GM06990 (cell line): Measurements from ENCODE around the gene MAPK11.

Experiments
- DNase-seq: peaks from one replicate; pipeline ENCODE4 v3.0.0-alpha.2; 2011; ENCODE audit not compliant: insufficient read length; ENCODE audit errors: extremely low read depth
- H3K27me3 ChIP-seq: replicated peaks from 2 replicates; pipeline ENCODE4 v1.6.0; 2011; ENCODE audit warnings: low read length; ENCODE audit not compliant: control insufficient read depth, insufficient read depth
- H3K36me3 ChIP-seq: 2 replicates; pipeline ENCODE4 v1.5.1; 2011; ENCODE audit warnings: low read length; ENCODE audit not compliant: control insufficient read depth, insufficient read depth
- H3K4me3 ChIP-seq: replicated peaks from 2 replicates; pipeline ENCODE4 v1.5.1; 2011; ENCODE audit warnings: low read depth, mild to moderate bottlenecking, control low read depth, low read length
- CTCF ChIP-seq: IDR thresholded peaks from 2 replicates; pipeline ENCODE4 v1.5.1; 2011; ENCODE audit warnings: low read length, control low read depth, mild to moderate bottlenecking, inconsistent platforms; ENCODE audit not compliant: insufficient read depth, poor library complexity, severe bottlenecking

MAPK11 gene

GRCh38 chr22:50269970-50270665 lies at the start of gene MAPK11:
Gene MAPK11 (minus strand): TSS chr22:50270380. CDS start chr22:50270292, 88 bp downstream.
- H3K27me3 ChIP-seq = no peaks in the 10 kb centered on the region
- DNase-seq = peak; percentile 74
- H3K4me3 ChIP-seq = peak within 1 kb of the TSS; percentile 70
- peaks cover 5% of the 10 kb centered on the region for H3K36me3 ChIP-seq
- TF ChIP-seq CTCF = no peak

GRCh38 chr22:50319503-50319951 lies 49.3 kb upstream of the MAPK11 start:
- H3K36me3 ChIP-seq = no peaks in the 10 kb centered on the region; the same call in 1 of the 2 replicates
- no peak for DNase-seq
- H3K27me3 ChIP-seq = no peaks in the 10 kb centered on the region
- no peak overlapping the region for H3K4me3 ChIP-seq
- no peak for TF ChIP-seq CTCF

GRCh38 chr22:50318698-50319411 lies 48.7 kb upstream of the MAPK11 start:
- Histone ChIP-seq H3K4me3 (no peak overlapping the region), H3K36me3 (no peaks in the 10 kb centered on the region; the same call in 1 of the 2 replicates), H3K27me3 (no peaks in the 10 kb centered on the region)
- TF ChIP-seq CTCF = no peak
- DNase-seq = no peak

GRCh38 chr22:50318356-50318697 lies 48.1 kb upstream of the MAPK11 start:
- H3K4me3 ChIP-seq = no peak overlapping the region
- H3K27me3 ChIP-seq = no peaks in the 10 kb centered on the region
- no peaks in the 10 kb centered on the region; the same call in 1 of the 2 replicates for H3K36me3 ChIP-seq
- no peak for TF ChIP-seq CTCF
- DNase-seq = no peak

GRCh38 chr22:50317674-50318073 lies 47.5 kb upstream of the MAPK11 start:
- DNase-seq = no peak
- no peak for TF ChIP-seq CTCF
- Histone ChIP-seq H3K4me3 (no peak overlapping the region; the same call in 1 of the 2 replicates), H3K27me3 (no peaks in the 10 kb centered on the region), H3K36me3 (no peaks in the 10 kb centered on the region; the same call in 1 of the 2 replicates)
